Measurements from ENCODE around the gene KMT2C. TPM values are rescaled to one million over a fixed set of nuclear protein-coding genes. Genes with fewer than 3 reads are reported as not detected.
"Not testable (repeated sequence)": the region's sequence is repeated elsewhere in the genome, so short reads cannot be mapped to it uniquely, and the experiment has no call there.

The KMT2C gene
- total RNA-seq, 1 experiment from 2014 or later = 22.3 TPM

DNA sequence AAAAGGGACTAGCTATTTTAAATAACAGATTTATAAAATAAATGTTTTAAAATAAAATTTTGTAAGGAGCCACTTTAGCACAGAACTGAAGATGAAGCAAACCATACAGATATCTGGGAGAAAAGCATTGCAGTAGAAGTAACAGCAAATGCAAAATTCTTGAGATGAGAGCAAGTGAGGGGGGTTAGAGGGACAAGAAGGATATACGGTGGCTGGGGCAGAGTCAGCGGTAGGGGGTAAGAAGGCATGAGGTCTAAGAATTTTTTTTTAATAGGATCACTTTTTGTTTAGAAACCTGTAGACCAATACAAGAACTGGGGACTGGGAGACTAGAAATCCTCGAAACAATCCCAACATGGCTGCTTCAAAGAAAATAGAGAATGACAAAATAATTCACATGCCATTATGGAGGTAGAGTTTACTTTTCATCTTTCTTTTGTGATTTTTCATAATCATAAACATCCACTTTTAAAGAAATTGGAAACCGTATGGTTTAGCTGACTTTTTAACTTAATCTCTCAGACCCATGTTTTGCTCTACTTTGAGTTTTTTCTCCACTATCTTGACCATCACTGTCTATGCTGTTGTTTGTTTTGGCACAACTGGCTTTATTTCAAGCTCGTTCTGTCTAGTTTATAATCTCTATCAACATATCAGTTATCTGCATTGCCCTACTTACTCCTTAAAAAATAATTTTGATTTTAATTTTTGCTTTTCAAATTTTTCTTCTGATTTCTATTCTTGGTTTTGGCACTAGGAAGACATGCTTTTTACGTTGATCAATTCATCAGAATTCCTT, 73.5 kb downstream of the KMT2C start:
- DNase-seq (ENCODE audit: low read depth) = no peak

DNA sequence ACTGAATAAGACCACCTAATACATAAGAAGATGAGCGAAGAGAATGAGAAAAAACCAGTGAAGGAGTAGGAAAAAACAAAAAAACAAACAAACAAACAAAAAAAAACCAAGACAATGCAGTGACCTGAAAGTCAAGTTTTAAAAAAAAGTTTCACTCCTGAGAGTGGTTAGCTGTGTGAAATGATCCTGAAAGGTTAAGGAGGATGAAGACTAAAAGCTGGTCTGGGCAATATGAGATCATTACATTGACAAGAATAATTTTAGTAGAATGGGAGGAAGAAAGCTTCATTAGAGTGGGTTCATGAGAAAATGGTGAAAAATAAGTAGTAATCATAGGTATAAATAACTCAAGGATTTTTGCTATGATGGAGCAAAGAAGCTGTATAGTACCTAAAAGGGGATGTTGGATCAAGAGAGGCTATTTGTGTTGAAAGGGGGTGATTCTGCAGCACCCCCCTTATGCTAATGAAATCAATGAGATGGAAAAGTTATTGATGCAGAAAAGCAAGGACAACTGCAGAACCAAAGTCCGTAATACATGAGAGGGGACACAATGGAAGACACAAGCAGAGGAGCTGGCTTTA, 80.2 kb downstream of the KMT2C start:
- DNase-seq (ENCODE audit: low read depth) = no peak

DNA sequence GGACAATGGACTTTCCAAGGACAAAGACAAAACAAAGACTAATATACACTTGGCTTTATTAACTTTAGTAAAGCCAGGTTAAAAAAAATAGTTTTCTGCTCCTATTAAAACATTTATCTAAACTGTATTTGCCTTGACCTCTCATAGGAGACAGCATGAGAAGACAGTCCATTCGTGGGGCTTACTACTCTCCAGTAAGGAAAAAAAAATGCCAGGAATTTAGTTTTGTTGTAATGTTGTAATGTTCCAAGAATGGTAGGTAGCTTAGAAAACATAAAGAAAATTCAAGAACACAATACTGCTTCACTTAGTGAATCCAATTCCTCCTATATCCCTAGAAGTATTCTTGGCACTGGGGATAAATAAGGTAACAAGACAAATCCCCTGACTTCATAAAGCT, 81.7 kb downstream of the KMT2C start:
- no peak for DNase-seq (ENCODE audit: low read depth)

DNA sequence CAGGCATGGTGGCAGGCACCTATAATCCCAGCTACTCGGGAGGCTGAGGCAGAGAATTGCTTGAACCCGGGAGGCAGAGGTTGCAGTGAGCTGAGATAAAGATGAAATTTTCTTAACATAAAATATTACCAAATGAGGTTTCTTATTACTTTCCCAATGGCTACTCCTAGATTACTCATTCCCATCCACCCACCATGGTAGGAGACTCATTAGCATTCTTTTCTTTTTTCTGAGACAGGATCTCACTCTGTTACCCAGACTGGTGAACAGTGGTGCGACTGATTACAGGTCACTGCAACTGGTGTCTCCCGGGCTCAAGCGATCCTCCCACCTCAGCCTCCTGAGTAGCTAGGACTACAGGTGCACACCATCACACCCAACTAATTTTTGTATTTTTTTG, 82.5 kb downstream of the KMT2C start:
- not testable (repeated sequence) for DNase-seq (ENCODE audit: low read depth)

DNA sequence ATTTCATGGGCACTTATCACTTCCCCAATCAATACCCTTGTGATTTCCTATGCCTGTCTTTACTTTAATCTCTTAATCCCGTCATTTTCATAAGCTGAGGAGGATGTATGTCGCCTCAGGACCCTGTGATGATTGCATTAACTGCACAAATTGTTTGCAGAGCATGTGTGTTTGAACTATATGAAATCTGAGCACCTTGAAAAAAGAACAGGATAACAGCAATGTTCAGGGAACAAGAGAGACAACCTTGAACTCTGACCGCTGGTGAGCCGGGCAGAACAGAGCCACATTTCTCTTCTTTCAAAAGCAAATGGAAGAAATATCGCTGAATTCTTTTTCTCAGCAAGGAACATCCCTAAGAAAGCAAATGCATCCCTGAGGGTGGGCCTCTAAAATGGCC, 84.1 kb downstream of the KMT2C start:
- not testable (repeated sequence) for DNase-seq (ENCODE audit: low read depth)

DNA sequence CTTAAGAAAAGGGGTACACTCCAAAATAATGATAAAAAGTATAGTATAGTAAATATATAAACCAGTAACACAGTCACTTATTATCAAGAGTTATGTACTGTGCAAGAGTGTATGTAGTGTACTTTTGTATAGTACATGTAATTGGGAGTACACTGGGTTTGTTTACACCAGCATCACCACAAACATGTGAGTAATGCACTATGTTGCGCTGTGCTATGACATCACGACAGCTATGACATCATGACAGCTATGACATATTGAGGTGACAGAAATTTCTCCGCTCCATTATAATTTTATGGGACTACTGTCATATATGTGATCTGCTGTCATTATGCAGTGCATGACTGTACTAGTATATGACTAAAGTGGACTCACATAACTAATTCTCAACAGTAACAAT, 84.6 kb downstream of the KMT2C start:
- DNase-seq (ENCODE audit: low read depth) = no peak

DNA sequence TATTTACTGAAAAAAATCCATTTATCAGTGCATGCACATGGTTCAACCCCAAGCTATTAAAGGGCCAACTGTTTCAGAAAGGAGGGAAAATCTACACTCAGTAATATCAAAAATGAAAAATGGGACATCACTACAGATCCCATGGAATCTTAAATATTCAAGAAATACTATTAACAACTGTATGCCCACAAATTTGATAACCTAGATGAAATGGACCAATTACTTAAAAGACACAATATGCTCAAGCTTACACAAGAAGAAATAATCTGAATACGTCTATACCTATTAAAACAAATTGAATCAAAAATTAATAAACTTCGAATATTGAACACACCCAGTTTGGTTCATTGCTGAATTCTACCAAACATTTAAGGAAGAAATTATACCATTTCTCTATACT, 87.9 kb downstream of the KMT2C start:
- DNase-seq (ENCODE audit: low read depth) = no peak

DNA sequence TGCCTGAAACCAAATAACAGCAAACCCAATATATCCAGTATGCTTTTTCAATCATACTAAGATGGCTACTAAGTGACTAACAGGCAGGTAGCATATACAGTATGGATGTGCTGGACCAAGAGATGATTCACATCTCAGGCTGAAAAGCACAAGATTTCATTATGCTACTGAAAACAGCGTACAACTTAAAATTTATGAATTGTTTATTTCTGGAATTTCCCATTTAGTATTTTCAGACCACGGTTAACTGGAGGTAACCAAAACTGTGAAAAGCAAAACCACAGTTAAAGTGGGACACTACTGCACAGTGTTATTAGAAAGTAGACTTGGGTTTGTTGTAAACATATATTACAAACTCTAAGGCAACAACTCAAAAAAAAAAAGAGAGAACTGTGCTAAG, 91.5 kb downstream of the KMT2C start:
- no peak for DNase-seq (ENCODE audit: low read depth)

DNA sequence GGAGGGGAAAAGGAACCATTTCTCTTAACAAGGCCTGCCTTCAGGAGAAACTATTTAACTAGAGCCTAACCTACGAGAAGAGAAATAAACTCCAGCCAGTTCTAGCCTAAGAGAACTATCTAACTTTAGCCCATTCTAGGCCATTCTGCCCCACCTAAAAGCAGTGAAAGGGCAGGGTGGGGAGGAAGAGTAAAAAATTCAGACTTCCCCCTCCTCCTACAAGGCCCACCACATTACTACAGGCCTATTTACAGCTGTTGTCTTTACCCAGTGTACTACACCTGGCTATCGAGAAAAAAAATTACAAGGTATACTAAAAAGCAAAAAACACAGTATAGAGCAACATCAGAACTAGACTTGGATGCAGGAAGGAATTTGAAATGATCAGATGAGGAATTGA, 93.0 kb downstream of the KMT2C start:
- no peak for DNase-seq (ENCODE audit: low read depth)

DNA sequence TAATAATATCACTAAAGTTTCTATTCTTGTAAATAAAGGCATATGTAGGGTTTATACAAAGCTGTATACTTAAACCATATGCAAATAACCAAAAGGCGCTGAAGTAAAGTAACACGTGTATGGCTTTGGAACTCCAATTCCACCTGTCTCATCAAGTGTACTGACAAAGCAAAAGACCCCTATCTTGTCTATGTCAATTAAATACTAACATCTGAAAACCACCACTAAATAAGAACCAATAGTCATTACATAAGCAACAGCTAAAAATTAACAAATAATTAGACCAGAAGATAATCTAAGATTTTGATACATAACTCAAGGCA, 93.9 kb downstream of the KMT2C start:
- no peak for DNase-seq (ENCODE audit: low read depth)

DNA sequence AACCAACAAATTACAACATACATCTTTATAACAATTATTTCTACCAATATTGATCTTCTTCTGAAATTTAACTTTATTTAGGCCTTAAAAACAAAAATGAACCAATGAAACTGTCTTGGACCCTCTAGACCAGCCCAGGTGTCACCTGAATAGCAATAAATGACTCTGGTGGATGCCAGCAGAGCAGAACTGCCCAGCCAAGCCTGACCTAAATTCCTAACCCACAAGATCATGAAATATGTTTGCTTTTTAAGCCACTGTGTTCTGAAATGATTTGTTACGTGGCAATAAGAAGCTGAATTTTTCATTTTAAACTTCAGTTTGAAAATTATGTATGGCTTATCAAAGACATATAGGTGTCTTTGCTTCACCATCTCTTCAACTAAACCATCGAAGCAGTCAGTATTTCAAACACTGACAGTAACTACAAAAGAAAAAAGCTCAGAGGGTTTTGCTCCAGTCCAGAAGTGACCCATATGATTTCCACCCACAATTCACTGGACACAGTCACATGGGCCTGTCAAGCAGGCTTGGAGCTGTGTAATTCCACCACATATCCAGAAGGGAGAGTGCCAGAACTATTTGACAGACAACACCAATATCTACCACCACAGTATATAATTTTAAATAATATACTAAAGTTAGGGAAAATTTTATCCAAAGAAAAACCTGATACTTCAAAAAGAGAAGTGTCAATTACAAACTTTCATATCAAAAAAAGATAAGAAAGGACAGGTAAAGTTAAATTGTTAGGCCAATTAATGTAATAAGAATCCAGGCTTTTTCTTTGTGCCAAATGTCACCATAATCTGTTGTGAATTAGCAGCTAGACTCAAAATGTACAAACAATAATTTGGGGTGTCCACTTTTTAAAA, 94.5 kb downstream of the KMT2C start:
- peak; percentile 63 for DNase-seq (ENCODE audit: low read depth)

DNA sequence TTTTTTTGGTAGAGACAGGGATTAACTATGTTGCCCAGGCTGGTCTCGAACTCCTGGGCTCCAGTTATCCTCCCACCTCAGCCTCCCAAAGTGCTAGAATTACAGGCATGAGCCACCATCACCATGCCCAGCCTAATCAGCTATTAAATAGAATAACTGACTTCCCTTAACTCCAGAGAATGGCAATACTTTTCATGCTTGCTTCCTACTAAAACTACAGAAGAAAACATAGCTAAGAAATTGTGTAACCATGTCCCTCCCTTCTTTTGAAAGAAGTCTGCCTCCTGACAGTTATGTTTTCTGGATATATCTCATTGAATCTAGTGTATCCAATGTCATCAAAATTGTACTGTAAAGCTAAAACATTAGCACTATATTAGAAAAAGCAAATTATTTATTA, 95.6 kb downstream of the KMT2C start:
- no peak for DNase-seq (ENCODE audit: low read depth)

DNA sequence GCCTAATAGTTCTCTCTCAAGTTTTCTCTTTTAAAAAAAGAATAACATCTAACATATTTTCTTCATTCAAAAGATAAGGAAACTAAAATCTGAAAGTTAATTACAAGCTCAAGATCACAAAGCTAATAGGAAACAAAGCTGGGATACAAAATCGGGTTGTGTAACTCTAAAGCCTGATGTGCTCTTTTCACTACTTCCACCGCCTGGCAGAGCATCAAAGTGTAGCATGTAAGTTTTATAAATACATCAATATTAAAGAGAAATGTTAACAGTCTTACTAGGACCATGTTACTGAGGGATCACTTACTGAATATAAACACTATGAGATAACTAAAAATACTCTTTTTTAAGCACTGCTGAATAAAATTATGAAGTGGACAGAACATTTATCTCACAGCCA, 97.2 kb downstream of the KMT2C start:
- no peak for DNase-seq (ENCODE audit: low read depth)

DNA sequence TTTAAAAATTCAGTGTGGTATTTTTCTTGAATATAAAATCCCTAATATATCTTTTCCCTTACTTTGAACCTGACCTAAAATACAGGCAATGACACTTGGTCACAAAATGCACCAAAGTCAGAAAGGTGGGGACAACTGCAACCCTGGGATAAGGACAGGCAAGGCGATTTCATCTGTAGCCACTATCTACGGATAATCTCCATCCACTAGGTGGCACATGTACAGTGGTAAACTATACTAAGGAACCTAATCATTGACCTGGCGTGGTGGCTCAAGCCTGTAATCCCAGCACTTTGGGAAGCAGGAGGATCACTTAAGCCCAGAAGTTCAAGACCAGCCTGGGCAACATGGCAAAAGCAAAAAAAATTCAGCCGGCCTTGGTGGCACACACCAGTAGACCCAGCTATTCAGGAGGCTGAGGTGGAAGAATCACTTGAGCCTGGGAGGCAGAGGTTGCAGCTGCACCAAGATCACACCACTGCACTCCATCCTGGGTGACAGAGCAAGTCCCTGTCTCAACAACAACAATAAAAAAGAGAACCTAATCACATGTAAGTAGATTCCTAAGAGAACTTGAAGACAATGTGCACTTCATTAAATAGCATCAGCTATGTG, 98.9 kb downstream of the KMT2C start:
- DNase-seq (ENCODE audit: low read depth) = peak; percentile 47

DNA sequence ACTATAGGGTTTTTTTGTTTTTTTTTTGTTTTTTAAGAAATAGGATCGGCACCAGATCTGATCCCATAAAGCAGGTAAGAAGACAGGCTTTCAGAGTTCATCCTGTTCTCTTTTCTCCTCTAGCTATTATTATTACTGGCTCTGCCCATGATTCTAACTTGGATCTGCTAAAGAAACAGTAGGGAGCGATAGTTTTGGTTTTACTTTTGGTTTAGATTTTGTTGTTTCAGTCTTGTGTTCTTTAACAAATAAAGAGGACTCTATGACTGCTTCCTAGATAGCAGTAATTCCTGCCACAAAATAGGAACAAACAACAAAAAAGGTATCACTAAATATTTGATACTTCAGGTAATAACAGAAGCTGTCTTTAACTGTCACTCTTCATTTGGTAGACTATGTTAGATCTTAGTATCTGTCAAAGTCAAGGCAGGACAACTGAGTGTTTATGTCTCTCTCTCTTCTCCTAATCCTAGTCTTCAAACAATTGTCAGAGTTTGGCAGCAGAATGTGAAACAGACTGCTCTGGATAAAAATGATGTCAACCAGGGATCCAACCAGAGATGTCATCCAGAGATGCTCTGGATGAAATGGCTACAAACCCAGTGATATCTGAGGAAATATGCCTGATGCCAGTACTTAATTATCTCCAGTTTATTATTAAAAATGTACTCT, 99.8 kb downstream of the KMT2C start:
- no peak for DNase-seq (ENCODE audit: low read depth)

DNA sequence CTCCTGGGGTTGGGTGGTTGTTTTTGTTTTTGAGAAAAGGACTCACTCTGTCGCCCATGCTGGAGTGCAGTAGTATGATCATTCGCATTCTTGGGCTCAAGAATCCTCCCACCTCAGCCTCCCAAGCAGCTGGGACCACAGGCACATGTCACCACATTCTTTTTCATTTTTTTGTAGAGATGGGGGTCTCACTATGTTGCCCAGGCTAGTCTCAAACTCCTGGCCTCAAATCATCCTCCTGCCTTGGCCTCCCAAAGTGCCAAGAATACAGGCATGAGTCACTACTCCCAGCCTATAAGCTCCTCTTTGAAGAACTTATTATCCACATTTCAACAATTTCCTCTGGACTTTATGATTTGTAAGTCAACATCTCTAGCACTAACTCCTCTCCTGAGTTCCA, 102.7 kb downstream of the KMT2C start:
- DNase-seq (ENCODE audit: low read depth) = no peak

DNA sequence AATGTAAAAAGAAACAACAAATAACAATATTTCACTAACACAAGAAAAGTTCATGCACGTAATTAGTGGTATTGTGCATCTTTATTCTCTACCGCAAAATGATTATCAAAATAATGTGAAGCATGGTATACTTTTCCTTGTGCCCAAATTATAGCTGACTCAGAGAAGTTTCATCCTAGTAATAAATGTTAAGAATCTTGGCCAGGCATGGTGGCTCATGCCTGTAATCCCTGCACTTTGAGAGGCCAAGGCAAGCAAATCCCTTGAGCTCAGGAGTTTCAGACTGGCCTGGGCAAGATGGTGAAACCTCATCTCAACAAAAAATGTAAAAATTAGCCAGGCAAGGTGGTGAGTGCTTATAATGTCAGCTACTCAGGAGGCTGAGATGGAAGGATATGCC, 105.0 kb downstream of the KMT2C start:
- no peak for DNase-seq (ENCODE audit: low read depth)

DNA sequence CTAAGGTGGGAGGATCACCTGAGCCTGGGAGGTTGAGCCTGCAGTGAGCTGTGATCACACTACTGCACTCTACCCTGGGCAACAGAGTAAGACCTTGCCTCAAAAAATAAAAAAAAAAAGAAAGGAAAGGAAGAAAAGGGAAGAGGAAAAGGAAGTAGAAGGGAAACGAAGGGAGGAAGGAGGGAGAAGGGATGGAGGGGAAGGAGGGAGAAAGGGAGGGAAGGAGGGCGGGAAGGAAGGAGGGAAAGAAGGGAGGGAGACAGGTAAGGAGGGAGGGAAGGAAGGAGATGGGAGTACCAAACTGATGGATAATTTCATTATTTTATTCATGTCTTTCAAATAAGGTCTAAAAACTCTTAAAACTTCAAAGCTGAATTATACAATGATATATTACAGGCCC, 106.3 kb downstream of the KMT2C start:
- DNase-seq (ENCODE audit: low read depth) = no peak

DNA sequence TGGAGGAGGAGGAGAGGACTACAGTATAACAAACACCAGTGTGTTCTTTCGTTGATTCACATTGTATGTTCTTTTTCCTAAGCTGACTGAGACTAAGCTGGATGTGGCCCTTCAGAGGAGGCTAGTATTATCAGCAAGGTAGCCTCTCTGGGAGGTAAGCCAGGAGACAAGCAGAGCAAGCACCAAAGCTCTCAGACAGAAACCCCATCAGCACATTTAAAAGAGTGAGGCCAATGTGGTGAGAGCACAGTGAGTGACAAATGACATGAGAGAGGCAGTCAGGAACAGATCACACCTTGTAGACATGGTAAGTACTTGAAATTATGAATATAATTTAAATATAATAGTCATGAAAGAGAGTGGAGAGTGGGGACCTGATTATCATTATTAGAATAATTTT, 107.6 kb downstream of the KMT2C start:
- DNase-seq (ENCODE audit: low read depth) = no peak

DNA sequence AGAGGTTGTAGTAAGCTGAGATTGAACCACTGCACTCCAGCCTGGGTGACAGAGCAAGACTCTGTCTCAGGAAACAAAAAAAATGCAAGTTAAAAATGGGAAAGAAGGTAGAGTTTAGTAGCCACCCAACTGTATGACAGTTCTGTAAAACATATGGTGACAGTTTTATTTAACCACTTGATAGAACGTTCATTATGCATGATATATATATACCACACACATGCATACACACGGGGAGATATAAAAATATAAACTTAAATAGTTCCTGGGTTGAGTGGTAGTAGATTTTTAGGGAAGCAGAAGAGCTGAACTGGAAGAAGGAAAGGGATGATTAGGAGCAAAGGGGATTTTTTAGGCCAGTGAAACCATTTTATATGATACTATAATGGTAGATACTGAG, 120.0 kb downstream of the KMT2C start:
- DNase-seq (ENCODE audit: low read depth) = no peak

DNA sequence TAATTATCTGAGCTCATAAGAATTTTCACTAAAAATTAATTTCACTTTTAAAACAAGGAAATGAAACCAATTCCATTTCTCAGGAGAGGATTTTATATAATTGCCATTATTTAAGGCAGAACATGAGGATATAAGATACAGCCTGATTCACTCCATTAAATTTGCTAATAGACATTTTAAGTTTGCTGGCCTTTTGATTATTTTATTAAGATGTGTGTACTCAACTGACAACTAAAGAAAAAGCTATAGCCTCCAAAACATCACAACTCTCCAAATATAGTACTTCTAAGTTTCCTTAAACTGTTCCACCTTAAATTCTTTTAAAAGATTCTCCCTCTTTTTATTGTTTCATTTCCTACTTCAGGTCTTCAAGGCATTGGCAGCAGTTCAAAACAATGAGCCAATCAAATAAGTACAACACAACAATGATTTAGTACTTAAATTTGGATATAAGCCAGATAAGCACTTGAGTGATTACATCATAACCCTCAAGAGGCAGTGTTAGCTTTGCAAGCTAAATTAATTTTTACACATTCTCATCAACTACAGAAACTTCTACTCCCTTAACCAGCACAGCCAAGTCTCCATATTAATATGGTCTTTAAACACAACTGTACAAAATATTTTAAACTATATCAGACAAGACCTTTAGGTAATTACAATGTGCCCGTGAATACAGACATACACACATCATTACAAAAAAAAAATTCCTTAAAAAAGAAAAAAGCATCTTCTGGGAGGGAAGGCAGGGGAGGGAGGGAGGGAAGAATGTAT, 121.8 kb downstream of the KMT2C start:
- DNase-seq (ENCODE audit: low read depth) = peak; percentile 81
